ENCODE measurements around the gene ZP3.
"Not testable (repeated sequence)": the region's sequence is repeated elsewhere in the genome, so short reads cannot be mapped to it uniquely, and the experiment has no call there.

Gene ZP3

GRCh38 chr7:76397409-76398183, 27.2 kb upstream of the ZP3 start:
- Histone ChIP-seq H3K4me1 (peaks cover 0 to 22% (median 17%) of the 10 kb centered on the region in 4 donors), H3K27ac (peak overlapping the region; percentile 21 to 26), H3K9me3 (no peaks in the 10 kb centered on the region), H3K36me3 (no peaks in the 10 kb centered on the region), H3K4me3 (peak overlapping the region; percentile 49 to 56), H3K27me3 (no peaks in the 10 kb centered on the region)
- TF ChIP-seq CTCF (IDR thresholded peaks at IDR 0.05) = no peak
- intact Hi-C loops (cut with DNase I; ENCODE audit: low total_unique reads) = no loop called here
- DNase-seq = peak; percentile 67 to 89

GRCh38 chr7:76400248-76400647, 24.5 kb upstream of the ZP3 start:
- no peak for DNase-seq
- Histone ChIP-seq H3K9me3 (no peaks in the 10 kb centered on the region), H3K27ac (no peak overlapping the region), H3K4me1 (peaks cover 0 to 13% (median 10%) of the 10 kb centered on the region in 4 donors), H3K36me3 (no peaks in the 10 kb centered on the region), H3K4me3 (no peak overlapping the region), H3K27me3 (no peaks in the 10 kb centered on the region)
- no peak for TF ChIP-seq CTCF (IDR thresholded peaks at IDR 0.05)
- intact Hi-C loops (cut with DNase I; ENCODE audit: low total_unique reads) = no loop called here

GRCh38 chr7:76403097-76403496, 21.7 kb upstream of the ZP3 start:
- DNase-seq, H3K27ac ChIP-seq: not testable (repeated sequence)

GRCh38 chr7:76403780-76404494, 20.8 kb upstream of the ZP3 start:
- no peaks in the 10 kb centered on the region for H3K36me3 ChIP-seq
- peak in 1 of 2 donors; percentile 42 for DNase-seq
- H3K9me3 ChIP-seq = no peaks in the 10 kb centered on the region
- no peak overlapping the region for H3K27ac ChIP-seq
- H3K4me1 ChIP-seq = no peaks in the 10 kb centered on the region
- no peaks in the 10 kb centered on the region for H3K27me3 ChIP-seq
- no peak overlapping the region for H3K4me3 ChIP-seq
- TF ChIP-seq CTCF (IDR thresholded peaks at IDR 0.05) = no peak
- intact Hi-C loops (cut with DNase I; ENCODE audit: low total_unique reads) = no loop called here

More at GRCh38 chr7:76403097-76403496, 21.7 kb upstream of the ZP3 start:
- H3K36me3 ChIP-seq; intact Hi-C loops (cut with DNase I; ENCODE audit: low total_unique reads); H3K4me1 ChIP-seq; H3K4me3 ChIP-seq; H3K9me3 ChIP-seq; H3K27me3 ChIP-seq: not testable (repeated sequence)

GRCh38 chr7:76405738-76406137, 19.0 kb upstream of the ZP3 start:
- TF ChIP-seq CTCF (IDR thresholded peaks at IDR 0.05) = no peak
- intact Hi-C loops (cut with DNase I; ENCODE audit: low total_unique reads) = no loop called here
- H3K27me3 ChIP-seq = peaks cover 0 to 5% of the 10 kb centered on the region in 2 donors
- no peaks in the 10 kb centered on the region for H3K36me3 ChIP-seq
- H3K4me3 ChIP-seq = no peak overlapping the region
- no peaks in the 10 kb centered on the region for H3K4me1 ChIP-seq
- DNase-seq = no peak
- H3K27ac ChIP-seq = no peak overlapping the region
- no peaks in the 10 kb centered on the region for H3K9me3 ChIP-seq

- Histone ChIP-seq H3K36me3 (no peaks in the 10 kb centered on the region), H3K27me3 (peaks cover 0 to 5% of the 10 kb centered on the region in 2 donors), H3K27ac (no peak overlapping the region), H3K9me3 (no peaks in the 10 kb centered on the region), H3K4me3 (no peak overlapping the region), H3K4me1 (no peaks in the 10 kb centered on the region)
- TF ChIP-seq CTCF (IDR thresholded peaks at IDR 0.05) = no peak
- intact Hi-C loops (cut with DNase I; ENCODE audit: low total_unique reads) = no loop called here
- no peak for DNase-seq
These were observed 17.0 kb upstream of the ZP3 start for GRCh38 chr7:76407718-76408117.

All from tibial artery (tissue), 4 donors.